ENCODE results near the gene SLC35A4. TPM values are rescaled to one million over a fixed set of nuclear protein-coding genes. Genes with fewer than 3 reads are reported as not detected.

Gene SLC35A4
- total and polyA plus RNA-seq, 2 donors (not counting 1 experiment from before 2014, with no cell fraction given): 48.6 to 57.8 TPM

DNA sequence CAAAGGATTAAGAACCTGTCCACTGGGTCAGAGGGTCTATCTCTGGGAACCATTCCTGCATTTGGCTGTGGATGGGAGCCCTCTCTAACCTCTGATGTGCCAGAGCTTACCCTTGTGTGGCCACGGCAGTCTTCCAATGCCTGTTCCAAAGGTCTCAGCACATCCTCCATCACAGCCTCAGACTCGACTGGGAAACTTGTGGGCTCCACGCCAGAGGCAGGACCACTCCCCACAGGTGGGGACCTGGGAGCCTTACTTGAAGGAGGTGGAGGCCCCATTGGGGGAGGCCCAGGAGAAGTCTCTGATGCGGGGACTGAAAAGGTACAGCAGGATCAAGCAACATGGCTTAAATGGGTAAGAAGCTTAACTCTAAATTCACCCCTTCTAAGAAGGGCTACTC, 12.8 kb upstream of the SLC35A4 start:
- Mint-ChIP-seq H3K4me3 (no peak overlapping the region), H3K9me3 (ENCODE audit: insufficient read depth) (no peaks in the 10 kb centered on the region), H3K4me1 (peaks cover 65% of the 10 kb centered on the region), H3K27me3 (no peaks in the 10 kb centered on the region), H3K27ac (peak overlapping the region; percentile 26)
- no peak overlapping the region for H2AFZ ChIP-seq (ENCODE audit: insufficient read depth, low read depth, low read length, poor library complexity, severe bottlenecking)
- peaks cover 4% of the 10 kb centered on the region for H4K20me1 ChIP-seq (ENCODE audit: control insufficient read depth, insufficient read depth, low read length, poor library complexity, severe bottlenecking)
- ChIA-PET POLR2A (no interaction called here), CTCF (no interaction called here)
- no peak overlapping the region for H3K4me3 ChIP-seq (ENCODE audit: control extremely low read depth in 1 of 5, extremely low read depth in 1 of 5, insufficient read depth in 1 of 5, low read depth in 2 of 5, low read length in 4 of 5)
- no peak for DNase-seq
- TF ChIP-seq EZH2 (IDR thresholded peaks at IDR 0.05; ENCODE audit: borderline replicate concordance, insufficient read depth, low read depth, low read length, poor library complexity, severe bottlenecking): no peak
- TF ChIP-seq CTCF (IDR thresholded peaks at IDR 0.05): no peak
- H3K36me3 ChIP-seq (replicated peaks in 1 of 2; ENCODE audit: control extremely low read depth in 1 of 2, control insufficient read depth in 1 of 2, extremely low read depth in 1 of 2, insufficient read depth in 2 of 2, low read length in 1 of 2): peaks cover 0 to 29% of the 10 kb centered on the region in 2 experiments
- H3K79me2 ChIP-seq (ENCODE audit: control insufficient read depth, insufficient read depth, low read length): peaks cover 31% of the 10 kb centered on the region
- no peaks in the 10 kb centered on the region for H3K9me3 ChIP-seq (ENCODE audit: control extremely low read depth in 1 of 3, control insufficient read depth in 2 of 3, insufficient read depth in 1 of 3, low read length in 2 of 3)
- H3K9ac ChIP-seq (ENCODE audit: low read length): no peak overlapping the region
- no peak overlapping the region for H3K27ac ChIP-seq (ENCODE audit: low read length in 2 of 2)
- peaks cover 23 to 47% of the 10 kb centered on the region in 2 donors for H3K4me1 ChIP-seq (ENCODE audit: control insufficient read depth in 2 of 2, insufficient read depth in 2 of 2, low read length in 2 of 2)
- ATAC-seq (ENCODE audit: low read depth): no peak
- no peak overlapping the region for H3K4me2 ChIP-seq (replicated peaks; ENCODE audit: low read depth, low read length, poor library complexity, severe bottlenecking)
- intact Hi-C loops (cut with micrococcal nuclease): no loop called here
- no peaks in the 10 kb centered on the region for H3K27me3 ChIP-seq (replicated peaks in 1 of 4; ENCODE audit: control extremely low read depth in 1 of 4, control insufficient read depth in 3 of 4, insufficient read depth in 4 of 4, low read length in 3 of 4)
- 83% methylated on average over 1 of the region's 4 CpGs for WGBS (ENCODE audit: insufficient coverage)

DNA sequence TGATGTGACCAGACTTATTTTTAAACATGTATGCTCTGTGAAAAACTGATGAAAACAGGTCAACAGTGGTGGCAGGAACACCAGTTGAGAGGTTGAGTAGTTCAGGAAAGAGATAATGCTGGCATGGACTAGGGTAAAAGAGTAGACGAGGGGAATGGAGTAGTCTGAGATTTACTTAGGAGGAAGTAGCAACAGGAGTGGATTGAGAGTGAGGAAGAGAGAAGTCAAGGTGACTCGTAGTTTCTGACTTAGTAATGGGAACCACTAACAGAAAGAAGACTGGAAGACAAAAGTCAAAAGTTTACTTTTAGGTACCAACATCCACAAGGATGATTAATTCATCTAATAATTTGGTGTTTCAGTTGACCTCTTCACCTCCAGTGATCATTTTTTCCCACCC, 11.0 kb upstream of the SLC35A4 start:
- intact Hi-C loops (cut with micrococcal nuclease): no loop called here
- ChIA-PET POLR2A (no interaction called here), CTCF (interaction anchor here (0.8 to 1.0 kb wide), 2 partner anchors 13 to 78 kb away, joined by 4 to 7 read pairs; no protein-coding TSS in a partner anchor)
- Mint-ChIP-seq H3K9me3 (ENCODE audit: insufficient read depth) (no peaks in the 10 kb centered on the region), H3K27me3 (no peaks in the 10 kb centered on the region), H3K4me1 (peaks cover 61% of the 10 kb centered on the region), H3K27ac (peak overlapping the region; percentile 74), H3K4me3 (peak overlapping the region; percentile 6)
- Histone ChIP-seq H3K4me1 (ENCODE audit: control insufficient read depth in 2 of 2, insufficient read depth in 2 of 2, low read length in 2 of 2) (peaks cover 19 to 38% of the 10 kb centered on the region in 2 donors), H3K9ac (ENCODE audit: low read length) (no peak overlapping the region), H4K20me1 (ENCODE audit: control insufficient read depth, insufficient read depth, low read length, poor library complexity, severe bottlenecking) (peaks cover 4% of the 10 kb centered on the region), H2AFZ (ENCODE audit: insufficient read depth, low read depth, low read length, poor library complexity, severe bottlenecking) (no peak overlapping the region), H3K36me3 (replicated peaks in 1 of 2; ENCODE audit: control extremely low read depth in 1 of 2, control insufficient read depth in 1 of 2, extremely low read depth in 1 of 2, insufficient read depth in 2 of 2, low read length in 1 of 2) (peaks cover 0 to 29% of the 10 kb centered on the region in 2 experiments), H3K4me2 (replicated peaks; ENCODE audit: low read depth, low read length, poor library complexity, severe bottlenecking) (no peak overlapping the region), H3K4me3 (ENCODE audit: control extremely low read depth in 1 of 5, extremely low read depth in 1 of 5, insufficient read depth in 1 of 5, low read depth in 2 of 5, low read length in 4 of 5) (no peak overlapping the region), H3K79me2 (ENCODE audit: control insufficient read depth, insufficient read depth, low read length) (peaks cover 30% of the 10 kb centered on the region), H3K27ac (ENCODE audit: low read length in 2 of 2) (peak overlapping the region in 1 of 2 donors; percentile 20), H3K9me3 (ENCODE audit: control extremely low read depth in 1 of 3, control insufficient read depth in 2 of 3, insufficient read depth in 1 of 3, low read length in 2 of 3) (no peaks in the 10 kb centered on the region), H3K27me3 (replicated peaks in 1 of 4; ENCODE audit: control extremely low read depth in 1 of 4, control insufficient read depth in 3 of 4, insufficient read depth in 4 of 4, low read length in 3 of 4) (no peaks in the 10 kb centered on the region)
- ATAC-seq (ENCODE audit: low read depth): no peak
- DNase-seq: no peak
- 67% methylated on average over 1 of the region's 2 CpGs for WGBS (ENCODE audit: insufficient coverage)
- no peak for TF ChIP-seq CTCF (IDR thresholded peaks at IDR 0.05)
- TF ChIP-seq EZH2 (IDR thresholded peaks at IDR 0.05; ENCODE audit: borderline replicate concordance, insufficient read depth, low read depth, low read length, poor library complexity, severe bottlenecking): no peak

Data from B cell (primary cell).